Measurements from ENCODE around the gene SPTBN1.

SPTBN1 gene

GRCh38 chr2:54658564-54659071, 202.5 kb downstream of the SPTBN1 start:
- DNase-seq (ENCODE audit: low read depth, low spot score): no peak
- H3K27ac ChIP-seq: no peak overlapping the region

- H3K27ac ChIP-seq: no peak overlapping the region
- DNase-seq (ENCODE audit: low read depth, low spot score): no peak
These were observed 203.4 kb downstream of the SPTBN1 start for GRCh38 chr2:54659527-54659926.

- DNase-seq (ENCODE audit: low read depth, low spot score): no peak
- H3K27ac ChIP-seq: no peak overlapping the region
These were observed 204.6 kb downstream of the SPTBN1 start for GRCh38 chr2:54660752-54661151.

DNA sequence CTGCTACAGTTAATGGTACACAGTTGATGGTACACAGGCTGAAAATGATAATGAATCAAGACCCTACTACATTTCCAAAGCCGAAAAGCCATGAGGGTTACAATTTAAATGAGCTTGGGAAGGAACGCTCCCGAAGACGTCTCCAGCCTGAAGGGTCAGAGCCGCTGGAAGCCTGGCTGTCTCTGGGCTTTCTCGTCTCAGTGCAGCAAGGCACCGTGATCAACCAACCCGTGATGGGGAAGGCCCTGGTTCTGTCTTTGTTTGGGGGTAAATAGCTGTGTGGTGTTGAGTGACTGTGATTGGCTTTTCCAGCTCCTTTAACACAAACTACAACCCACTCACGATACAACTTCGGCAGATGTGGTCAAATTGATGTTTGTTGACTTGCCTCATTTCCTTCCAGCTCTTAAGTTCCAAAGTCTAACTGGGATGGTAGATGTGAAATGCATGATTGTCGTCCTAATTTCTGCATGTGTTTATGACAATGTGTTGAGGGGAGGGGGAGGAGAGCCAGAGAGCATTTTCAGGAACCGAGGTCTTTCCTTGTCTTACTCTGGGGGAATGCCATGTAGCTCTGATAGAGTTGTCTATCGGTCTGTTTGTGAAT, 207.4 kb downstream of the SPTBN1 start:
- no peak for DNase-seq (ENCODE audit: low read depth, low spot score)
- H3K27ac ChIP-seq: no peak overlapping the region

GRCh38 chr2:54664238-54664786, 208.2 kb downstream of the SPTBN1 start:
- no peak overlapping the region for H3K27ac ChIP-seq
- DNase-seq (ENCODE audit: low read depth, low spot score): no peak

DNA sequence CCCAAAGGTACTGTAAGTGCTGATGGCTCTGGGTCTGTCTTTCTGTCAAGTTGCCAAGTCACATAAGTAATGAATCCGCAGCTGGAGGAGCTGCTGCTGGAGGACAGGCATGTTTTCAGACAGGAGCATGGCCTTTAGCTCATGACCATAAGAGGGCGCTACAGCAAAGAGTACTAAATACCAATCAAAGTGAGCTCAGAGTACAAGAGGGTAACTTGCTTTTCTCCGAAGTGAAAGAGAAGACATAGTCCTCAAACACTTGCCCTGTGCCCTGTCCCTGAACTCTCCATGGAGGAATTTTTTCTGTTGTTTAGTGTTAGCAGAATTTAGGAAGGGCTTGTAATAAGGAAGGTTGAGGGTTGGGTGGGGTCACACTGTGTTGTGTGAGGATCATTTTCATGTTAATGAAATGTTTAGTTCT, 209.3 kb downstream of the SPTBN1 start:
- no peak for DNase-seq (ENCODE audit: low read depth, low spot score)

DNA sequence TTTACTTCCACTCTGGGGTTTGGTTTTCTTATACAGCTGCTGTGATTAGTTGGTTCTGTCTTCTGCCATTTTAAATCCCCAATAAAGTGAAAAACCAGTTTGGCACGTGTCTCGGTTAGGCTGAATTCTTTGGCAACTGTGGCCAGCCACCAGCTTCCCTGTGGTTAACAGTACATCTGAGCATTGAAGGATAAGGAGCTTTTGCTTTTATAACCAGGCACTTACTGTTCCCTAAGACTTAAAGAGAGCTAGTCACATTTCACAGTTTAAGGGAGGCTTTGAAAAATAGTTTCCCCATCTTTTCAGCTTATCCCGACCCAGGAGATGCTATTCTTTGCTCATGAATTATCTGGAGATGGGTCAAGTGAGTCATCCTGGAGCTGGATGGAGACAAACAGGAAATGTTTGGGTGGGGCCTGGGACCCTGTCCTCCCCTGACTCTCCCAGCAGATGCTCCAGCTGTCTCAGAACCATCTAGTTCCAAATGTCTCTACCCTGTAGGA, 210.1 kb downstream of the SPTBN1 start:
- DNase-seq (ENCODE audit: low read depth, low spot score): no peak
- H3K27ac ChIP-seq: peak overlapping the region; percentile 21

More for the DNA sequence above, 209.3 kb downstream of the SPTBN1 start:
- H3K27ac ChIP-seq: peak overlapping the region; percentile 21

GRCh38 chr2:54666634-54667265, 210.6 kb downstream of the SPTBN1 start:
- H3K27ac ChIP-seq: peak overlapping the region; percentile 21
- DNase-seq (ENCODE audit: low read depth, low spot score): no peak

DNA sequence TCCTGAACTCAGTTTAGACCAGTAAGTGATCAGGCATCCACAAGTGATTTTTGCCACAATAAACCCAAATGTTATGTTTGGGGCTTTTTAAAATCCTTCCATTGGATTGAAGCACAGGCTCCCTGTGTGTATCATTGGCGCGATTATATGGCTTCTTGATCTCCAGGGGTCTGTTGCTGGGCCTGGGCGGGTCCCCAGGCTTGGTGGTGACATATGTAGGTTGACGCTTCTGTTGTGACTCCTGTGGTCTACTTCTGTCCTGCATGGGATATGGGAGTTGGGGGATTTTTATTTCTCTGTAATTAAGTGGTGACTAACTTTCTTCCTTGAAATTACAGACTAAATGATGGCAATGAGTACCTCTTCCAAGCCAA, 211.1 kb downstream of the SPTBN1 start:
- H3K27ac ChIP-seq: peak overlapping the region; percentile 21

DNA sequence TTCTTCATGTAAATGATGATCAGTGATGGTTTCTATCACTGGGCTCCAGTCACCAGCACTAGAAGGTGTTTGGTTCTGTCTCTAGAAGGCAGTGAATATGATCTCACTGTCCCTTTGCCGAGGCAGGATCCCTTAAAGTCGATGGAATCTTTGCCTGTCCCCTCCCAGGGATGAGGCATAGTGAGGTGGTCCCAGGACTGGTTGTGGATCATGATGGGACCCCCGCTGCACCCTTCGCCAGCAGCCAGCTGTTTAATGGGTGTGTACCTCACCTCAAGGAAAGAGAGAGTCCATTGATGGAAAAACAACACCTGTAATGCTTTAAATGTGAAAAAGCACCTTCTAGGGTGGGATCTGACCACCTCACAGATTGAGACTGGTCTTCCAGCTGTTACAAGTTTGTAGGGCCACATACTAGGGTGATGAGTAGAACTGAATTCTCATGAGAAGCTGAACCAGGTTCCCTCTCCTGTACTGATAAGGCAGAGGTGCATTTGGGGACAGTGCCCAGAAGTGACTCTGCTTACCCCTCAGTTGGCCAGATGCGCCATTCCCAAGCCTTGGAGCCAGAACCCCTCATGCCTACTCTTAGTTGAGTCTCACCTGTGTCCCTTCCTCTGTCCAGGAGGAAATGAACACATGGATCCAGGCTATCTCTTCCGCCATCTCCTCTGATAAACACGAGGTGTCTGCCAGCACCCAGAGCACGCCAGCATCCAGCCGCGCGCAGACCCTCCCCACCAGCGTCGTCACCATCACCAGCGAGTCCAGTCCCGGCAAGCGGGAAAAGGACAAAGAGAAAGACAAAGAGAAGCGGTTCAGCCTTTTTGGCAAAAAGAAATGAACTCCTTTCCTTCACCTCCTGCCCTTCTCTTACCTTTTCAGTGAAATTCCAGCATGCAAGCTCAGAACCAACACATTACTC, 211.9 kb downstream of the SPTBN1 start:
- H3K27ac ChIP-seq: no peak overlapping the region
- no peak for DNase-seq (ENCODE audit: low read depth, low spot score)

More for the DNA sequence above, 211.1 kb downstream of the SPTBN1 start:
- no peak for DNase-seq (ENCODE audit: low read depth, low spot score)

- no peak for DNase-seq (ENCODE audit: low read depth, low spot score)
- H3K27ac ChIP-seq: no peak overlapping the region
These were observed 212.6 kb downstream of the SPTBN1 start for GRCh38 chr2:54668711-54669110.

DNA sequence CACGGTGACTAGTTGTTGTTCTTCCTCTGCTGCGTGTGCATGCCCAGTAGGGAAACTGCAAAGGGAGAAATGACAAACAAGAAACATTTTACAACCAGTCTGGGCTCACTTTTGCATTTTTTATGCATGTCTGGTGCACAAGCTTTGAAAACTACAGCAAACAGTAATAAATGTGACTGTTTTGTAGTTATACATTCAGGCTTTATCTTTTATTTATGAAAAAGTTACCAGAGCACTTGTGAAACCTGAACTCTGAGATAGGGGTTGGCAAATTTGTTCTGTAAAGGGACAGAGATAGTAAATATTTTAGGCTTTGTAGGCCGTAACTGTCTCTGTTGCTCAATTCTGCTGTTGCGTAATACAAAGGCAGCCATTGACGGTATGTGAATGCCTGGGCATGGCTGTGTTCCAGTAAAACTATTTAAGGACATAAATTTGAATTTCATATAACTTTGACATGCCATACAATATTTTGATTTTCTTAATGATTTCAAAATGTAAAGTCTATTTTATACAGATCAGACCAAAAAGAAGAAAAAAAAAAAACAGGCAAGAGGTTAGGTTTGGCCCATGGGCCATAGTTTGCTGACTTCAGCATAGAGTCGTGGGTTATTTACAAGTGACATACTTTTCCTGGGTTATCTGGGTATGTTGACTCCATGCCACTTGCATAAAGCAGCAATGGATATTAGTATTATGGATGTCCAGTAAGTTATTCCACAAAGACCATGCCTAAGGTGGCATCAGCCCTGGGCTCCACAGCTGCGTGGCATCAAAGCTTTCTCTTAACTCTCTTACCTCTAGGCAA, 213.8 kb downstream of the SPTBN1 start:
- no peak for DNase-seq (ENCODE audit: low read depth, low spot score)
- peak overlapping the region; percentile 12 for H3K27ac ChIP-seq

GRCh38 chr2:54670485-54671009, 214.4 kb downstream of the SPTBN1 start:
- DNase-seq (ENCODE audit: low read depth, low spot score): no peak
- H3K27ac ChIP-seq: no peak overlapping the region

GRCh38 chr2:54671010-54671409, 214.9 kb downstream of the SPTBN1 start:
- no peak overlapping the region for H3K27ac ChIP-seq
- DNase-seq (ENCODE audit: low read depth, low spot score): no peak

- DNase-seq (ENCODE audit: low read depth, low spot score): no peak
- peak overlapping the region; percentile 85 for H3K27ac ChIP-seq
These were observed 215.9 kb downstream of the SPTBN1 start for GRCh38 chr2:54671875-54672589.

DNA sequence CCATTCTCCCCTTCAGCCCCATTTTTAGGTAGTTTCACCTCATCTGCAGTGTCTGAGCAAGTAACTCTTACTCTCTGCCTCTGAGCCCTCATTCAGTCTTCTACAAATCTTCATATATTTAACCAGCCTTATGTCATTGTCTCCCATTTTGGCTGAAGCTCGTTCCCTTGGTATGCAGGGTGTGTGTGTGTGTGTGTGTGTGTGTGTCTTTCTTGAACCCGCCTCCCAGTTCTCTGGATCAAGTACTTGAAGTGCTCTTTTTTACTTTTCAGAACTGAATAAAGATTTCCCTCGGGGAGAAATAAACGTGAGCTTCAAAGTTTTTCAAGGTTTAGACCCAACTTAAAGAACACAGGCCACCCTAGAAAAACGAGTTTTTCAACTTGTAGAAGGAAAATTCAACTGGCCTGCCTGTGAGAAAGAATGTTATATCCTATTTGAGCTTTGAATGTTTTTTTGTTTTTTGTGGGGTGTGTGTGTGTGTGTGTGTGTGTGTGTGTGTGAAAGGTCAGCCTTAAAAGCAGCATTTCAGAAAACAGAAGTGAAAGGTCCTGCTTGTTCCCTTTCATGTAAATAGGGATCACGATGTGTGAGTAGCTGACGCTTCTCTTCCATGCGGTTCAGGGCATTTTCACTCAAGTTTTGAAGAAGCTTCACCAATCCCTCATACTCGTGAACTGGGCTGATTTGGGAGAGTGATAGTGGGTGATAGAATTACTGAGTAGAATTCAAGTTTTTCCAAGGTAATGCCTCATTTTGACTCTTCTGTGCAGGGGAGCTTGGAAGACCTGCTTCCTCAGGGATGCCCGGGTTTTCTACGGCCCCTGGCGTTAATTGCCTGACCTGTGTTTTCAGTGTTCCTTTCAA, 216.7 kb downstream of the SPTBN1 start:
- no peak for DNase-seq (ENCODE audit: low read depth, low spot score)
- H3K27ac ChIP-seq: peak overlapping the region; percentile 85

DNA sequence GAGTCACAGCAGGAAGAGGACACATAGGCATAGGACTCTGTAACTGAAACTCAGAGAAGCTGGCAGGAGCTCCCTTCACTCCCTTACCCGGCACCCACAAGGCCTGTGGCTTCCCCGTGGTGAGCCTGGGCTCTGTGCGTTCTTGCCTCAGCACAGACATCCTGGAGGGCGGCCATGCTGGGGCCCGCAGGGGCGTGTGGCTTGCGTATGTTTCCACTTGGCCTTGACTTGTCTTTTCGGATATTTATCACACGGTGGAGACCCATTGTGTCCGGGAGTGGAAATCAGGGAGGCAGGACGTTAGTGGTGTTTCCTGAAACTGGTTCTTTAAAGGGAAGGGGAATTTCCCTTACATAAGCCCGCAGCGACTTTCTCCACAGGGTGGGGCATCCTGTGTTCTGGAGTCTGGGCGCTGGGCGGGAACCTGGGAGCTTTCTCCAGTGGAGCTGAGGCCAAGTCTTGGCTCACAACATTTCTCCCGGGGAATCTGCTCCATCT, 217.4 kb downstream of the SPTBN1 start:
- DNase-seq (ENCODE audit: low read depth, low spot score): peak; percentile 57
- H3K27ac ChIP-seq: peak overlapping the region; percentile 85

DNA sequence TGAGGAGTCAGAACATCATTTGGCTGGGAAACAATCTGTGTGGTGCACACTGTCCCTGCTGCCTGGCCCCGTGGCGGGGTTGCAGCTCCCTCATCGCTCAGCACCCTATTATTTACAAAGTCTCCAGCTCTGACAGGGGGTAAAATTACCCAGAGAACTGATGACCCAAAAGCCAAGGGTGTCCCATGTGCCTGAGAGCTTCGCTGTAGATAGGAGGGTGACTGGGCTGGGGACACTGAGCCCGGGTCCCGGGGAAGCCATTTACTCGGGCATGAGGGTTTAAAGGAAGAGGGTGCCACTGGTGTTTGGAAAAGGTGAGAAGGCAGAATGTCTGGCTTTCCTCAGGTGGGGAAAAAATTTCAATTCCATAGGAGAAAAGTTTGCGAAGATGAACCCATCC, 219.2 kb downstream of the SPTBN1 start:
- DNase-seq (ENCODE audit: low read depth, low spot score): no peak
- no peak overlapping the region for H3K27ac ChIP-seq
